ENCODE results near the gene CYLD. TPM values are rescaled to one million over a fixed set of nuclear protein-coding genes. Genes with fewer than 3 reads are reported as not detected.

The CYLD gene
- total and polyA plus RNA-seq, 2 of the 4 experiments (the other 2 are of a cell fraction): 16.2 to 37.3 TPM

- WGBS, 2 experiments (ENCODE audit: extremely low coverage in 2 of 2, insufficient read length in 1 of 2): 71% methylated on average over 4 of the region's 9 CpGs; no CpG with 5 or more reads in 1 of the 2 experiments
- in situ Hi-C loops (cut with MboI; ENCODE audit: low sequenced_read_pairs): no loop called here
- no peak for ATAC-seq (ENCODE audit: low read depth)
Observed at GRCh38 chr16:50736448-50736847, 5.4 kb upstream of the CYLD start.

More at GRCh38 chr16:50736448-50736847, 5.4 kb upstream of the CYLD start:
- Histone ChIP-seq H3K4me1 (ENCODE audit: control insufficient read depth, insufficient read depth, low read length) (0 out of 2 replicates have a peak, but pooled peaks cover 2% of the 10 kb centered on the region), H4K20me1 (ENCODE audit: insufficient read depth, low read length) (no peaks in the 10 kb centered on the region), H2BK120ac (ENCODE audit: low read depth, low read length) (no peak overlapping the region), H3K4me3 (ENCODE audit: insufficient read depth, low read depth, low read length) (no peak overlapping the region), H2BK20ac (ENCODE audit: low read depth, low read length) (no peak overlapping the region), H4K91ac (ENCODE audit: insufficient read depth, low read depth, low read length) (no peak overlapping the region), H3K79me1 (ENCODE audit: low read depth in 1 of 2, low read length in 2 of 2) (no peaks in the 10 kb centered on the region), H3K18ac (ENCODE audit: low read depth, low read length) (no peak overlapping the region), H3K23ac (ENCODE audit: low read depth, low read length) (no peak overlapping the region), H3K9ac (ENCODE audit: low read depth, low read length) (no peak overlapping the region), H2BK5ac (ENCODE audit: low read depth, low read length, poor library complexity, severe bottlenecking) (no peak overlapping the region), H4K8ac (ENCODE audit: low read depth in 2 of 2, low read length in 2 of 2) (no peak overlapping the region), H3K14ac (replicated peaks; ENCODE audit: low read depth, low read length) (no peak overlapping the region), H4K5ac (ENCODE audit: low read depth, low read length) (no peak overlapping the region), H3K56ac (ENCODE audit: extremely low read depth, insufficient read depth, low read length) (no peak overlapping the region), H2AK9ac (replicated peaks; ENCODE audit: low read depth, low read length, poor library complexity) (no peak overlapping the region), H3K9me3 (ENCODE audit: control insufficient read depth, insufficient read depth, low read length) (no peaks in the 10 kb centered on the region), H3K4me2 (ENCODE audit: low read depth, low read length) (no peak overlapping the region), H3K27ac (ENCODE audit: insufficient read depth, low read length) (no peak overlapping the region), H3K36me3 (ENCODE audit: control insufficient read depth, insufficient read depth, low read length) (no peaks in the 10 kb centered on the region), H2AFZ (replicated peaks; ENCODE audit: low read length, poor library complexity) (no peak overlapping the region), H2BK15ac (ENCODE audit: low read depth, low read length) (no peak overlapping the region), H3K4ac (ENCODE audit: low read depth, low read length) (no peak overlapping the region), H3K27me3 (ENCODE audit: control insufficient read depth, insufficient read depth, low read length) (peaks cover 8% of the 10 kb centered on the region), H2AK5ac (ENCODE audit: low read depth, low read length) (no peak overlapping the region), H3K9me1 (ENCODE audit: insufficient read depth, low read length) (no peaks in the 10 kb centered on the region; the same call in 1 of the 2 replicates)
- intact Hi-C loops (cut with micrococcal nuclease): no loop called here
- CTCF ChIA-PET: no interaction called here
- POLR2A ChIA-PET (ENCODE audit: unreplicated experiment): no interaction called here
- dilution Hi-C loops (cut with HindIII; ENCODE audit: low sequenced_read_pairs, unreplicated experiment): no loop called here
- no peak for TF ChIP-seq RAD21 (IDR thresholded peaks at IDR 0.05; ENCODE audit: low read length)
- no peak for DNase-seq
- BruUV-seq (replicated peaks): no TSS peak

Measured in IMR-90 (cell line).